Limb (tissue), 2 donors: ENCODE results near the gene SNRPA.
"Not testable (repeated sequence)": the region's sequence is repeated elsewhere in the genome, so short reads cannot be mapped to it uniquely, and the experiment has no call there.

Experiments
- DNase-seq, 2 donors: peaks; one replicate each; pipeline ENCODE4 v3.0.0-alpha.2; 2016; ENCODE audit errors: extremely low spot score in 2 of 2

SNRPA gene

GRCh38 chr19:40800997-40801377 lies 50.0 kb downstream of the SNRPA start:
- no peak for DNase-seq

DNA sequence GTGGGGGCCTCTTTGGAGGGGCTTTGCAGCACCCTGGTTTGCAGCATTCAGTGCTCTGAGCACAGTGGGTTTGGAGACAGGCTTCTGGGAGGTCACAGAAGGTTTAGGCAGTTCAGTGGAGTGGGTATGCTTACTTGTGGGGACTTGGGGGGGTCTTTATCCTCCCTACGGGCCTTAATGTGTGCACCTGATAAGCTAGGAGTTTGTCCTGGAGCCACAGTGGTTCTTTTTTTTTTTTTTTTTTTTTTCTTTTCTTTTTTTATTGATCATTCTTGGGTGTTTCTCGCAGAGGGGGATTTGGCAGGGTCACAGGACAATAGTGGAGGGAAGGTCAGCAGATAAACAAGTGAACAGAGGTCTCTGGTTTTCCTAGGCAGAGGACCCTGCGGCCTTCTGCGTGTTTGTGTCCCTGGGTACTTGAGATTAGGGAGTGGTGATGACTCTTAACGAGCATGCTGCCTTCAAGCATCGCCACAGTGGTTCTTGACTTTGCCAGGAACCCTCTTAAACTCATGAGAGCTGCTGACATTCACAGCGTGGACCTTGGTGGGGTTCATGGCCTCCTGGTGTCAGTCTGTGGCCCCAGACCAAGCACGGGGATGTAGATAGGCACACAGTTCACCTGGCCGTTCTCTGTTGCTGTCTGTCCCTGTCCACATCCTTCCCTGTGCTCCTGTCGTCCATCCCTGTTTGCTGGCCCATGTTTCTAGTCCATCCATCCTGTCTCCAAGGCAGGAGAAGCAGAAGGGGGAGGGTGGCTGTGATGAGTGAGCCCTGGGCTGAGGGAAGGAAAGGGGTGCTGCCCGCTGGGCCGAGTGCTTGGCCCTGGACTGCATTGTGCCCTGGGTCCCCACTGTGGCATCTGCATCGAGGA lies 50.7 kb downstream of the SNRPA start:
- DNase-seq = no peak

- DNase-seq = no peak
These were observed 51.5 kb downstream of the SNRPA start for GRCh38 chr19:40802300-40803169.

DNA sequence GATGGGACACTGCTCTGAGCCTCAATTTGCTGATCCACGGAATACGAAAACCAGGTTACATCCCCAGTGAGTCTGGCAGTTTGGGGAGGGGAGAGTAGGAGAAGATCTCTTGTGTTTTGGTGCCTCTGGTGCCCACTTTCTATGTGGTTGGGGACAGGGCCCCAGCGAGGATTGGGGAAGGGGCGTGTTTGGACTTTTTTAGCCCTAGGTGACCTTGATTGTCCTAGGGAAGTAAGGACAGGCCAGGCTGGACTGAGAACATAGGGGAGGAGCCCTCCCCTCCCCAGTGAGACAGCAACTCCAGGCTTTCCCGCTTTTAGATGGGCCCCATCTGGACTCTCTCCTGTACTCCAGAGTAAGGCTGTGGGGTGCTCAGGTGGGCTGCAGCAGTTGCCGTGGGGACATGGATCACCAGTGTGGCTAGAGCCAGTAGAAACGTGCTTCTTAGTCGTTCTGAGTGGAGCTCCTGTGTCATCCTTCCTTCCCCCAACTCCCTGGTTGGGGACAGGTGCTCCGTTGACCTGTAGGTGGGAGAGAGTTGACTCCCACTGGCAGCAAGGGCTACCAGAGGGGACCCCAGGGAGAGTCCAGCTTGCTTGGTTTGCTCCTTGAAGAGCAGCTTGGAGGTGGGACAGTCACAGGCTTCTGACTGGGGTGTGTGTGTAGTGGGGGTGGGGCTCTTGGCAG lies 52.3 kb downstream of the SNRPA start:
- DNase-seq = no peak

- DNase-seq = no peak
These were observed 53.1 kb downstream of the SNRPA start for GRCh38 chr19:40803857-40804782.

GRCh38 chr19:40804783-40805242 lies 53.8 kb downstream of the SNRPA start:
- no peak for DNase-seq

DNA sequence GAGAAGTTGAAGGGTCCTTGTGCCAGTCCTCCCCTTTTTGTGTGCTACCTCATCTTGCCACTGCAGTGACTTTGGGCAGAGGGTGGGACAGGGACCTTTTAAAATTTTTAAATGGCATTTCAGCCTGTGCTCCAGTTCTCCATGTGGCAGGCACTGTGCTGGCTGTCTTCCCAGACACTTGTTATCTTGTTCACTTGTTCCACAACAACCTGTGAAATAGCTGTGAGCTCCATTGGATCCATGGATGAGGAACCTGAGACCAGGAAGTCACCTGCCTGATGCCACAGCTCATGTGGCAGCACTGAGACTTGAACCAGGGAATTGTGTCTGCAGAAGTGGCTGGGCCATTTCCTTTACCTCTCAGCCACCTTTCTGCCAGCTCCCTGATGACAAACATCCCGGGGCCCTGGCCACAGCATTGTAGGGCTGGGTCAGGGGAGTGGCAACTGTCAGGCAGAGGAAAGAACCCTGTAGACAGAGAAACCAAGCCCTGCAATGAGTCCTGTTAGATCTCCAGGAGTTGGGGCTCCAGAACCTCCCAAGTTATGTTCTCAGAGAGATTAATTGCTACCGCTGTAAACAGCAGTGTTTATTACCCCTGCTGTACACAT lies 54.4 kb downstream of the SNRPA start:
- no peak for DNase-seq

DNA sequence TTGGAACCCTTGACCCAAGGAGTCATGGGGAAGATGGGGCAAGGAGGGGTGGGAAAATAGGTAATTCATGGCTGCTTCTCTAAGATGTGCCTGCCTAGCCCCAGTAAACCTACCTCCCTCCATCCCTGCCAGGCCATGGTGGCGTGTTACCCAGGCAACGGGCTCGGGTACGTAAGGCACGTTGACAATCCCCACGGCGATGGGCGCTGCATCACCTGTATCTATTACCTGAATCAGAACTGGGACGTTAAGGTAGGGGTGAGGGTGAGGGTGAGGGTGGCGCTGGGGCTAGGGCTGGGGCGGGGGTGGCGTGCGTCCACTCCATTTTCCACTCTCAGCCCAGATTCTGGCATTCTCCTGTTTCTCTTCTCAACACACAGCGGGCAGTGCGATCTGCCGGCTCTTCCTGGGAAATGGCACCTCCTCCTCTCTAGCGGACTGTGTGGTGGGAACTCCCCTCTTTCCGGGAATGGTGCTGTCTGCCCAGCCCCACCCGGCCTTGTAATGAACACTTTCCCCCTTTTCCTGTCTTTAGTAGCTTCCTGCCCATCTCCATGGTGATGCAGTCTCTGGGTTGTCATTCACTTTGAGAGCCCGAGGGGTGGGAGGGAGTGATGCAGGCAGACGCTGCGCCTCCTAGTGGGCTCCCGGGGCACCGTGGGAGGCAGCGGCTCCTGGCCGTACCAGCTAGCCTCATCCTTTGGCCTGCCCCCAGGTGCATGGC lies 55.6 kb downstream of the SNRPA start:
- DNase-seq = peak; percentile 90 to 91

DNA sequence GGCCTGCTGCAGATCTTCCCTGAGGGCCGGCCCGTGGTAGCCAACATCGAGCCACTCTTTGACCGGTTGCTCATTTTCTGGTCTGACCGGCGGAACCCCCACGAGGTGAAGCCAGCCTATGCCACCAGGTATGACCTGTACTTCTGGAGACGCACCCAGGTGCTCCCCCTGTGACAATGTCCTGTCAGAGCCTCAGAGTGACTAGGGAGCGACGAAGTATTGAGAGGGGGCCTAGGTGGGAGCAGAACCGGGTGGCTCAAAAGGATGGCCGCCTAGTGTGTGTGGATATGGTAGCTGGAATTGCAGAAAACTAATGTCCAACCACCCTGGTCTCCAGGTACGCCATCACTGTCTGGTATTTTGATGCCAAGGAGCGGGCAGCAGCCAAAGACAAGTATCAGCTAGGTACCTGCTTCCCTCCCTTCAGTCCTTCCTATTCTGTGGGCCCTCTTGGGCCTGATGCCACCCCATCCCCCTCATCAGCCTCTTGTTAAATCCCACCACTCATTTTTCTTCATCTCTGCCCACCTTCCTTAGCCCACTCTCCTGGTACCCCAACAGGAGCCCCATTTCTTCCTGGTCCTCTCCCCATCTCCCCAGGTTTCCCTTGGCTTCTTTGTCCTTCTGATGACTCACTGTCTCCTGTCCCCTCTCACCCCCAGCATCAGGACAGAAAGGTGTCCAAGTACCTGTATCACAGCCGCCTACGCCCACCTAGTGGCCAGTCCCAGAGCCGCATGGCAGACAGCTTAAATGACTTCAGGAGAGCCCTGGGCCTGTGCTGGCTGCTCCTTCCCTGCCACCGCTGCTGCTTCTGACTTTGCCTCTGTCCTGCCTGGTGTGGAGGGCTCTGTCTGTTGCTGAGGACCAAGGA lies 56.4 kb downstream of the SNRPA start:
- DNase-seq = no peak

DNA sequence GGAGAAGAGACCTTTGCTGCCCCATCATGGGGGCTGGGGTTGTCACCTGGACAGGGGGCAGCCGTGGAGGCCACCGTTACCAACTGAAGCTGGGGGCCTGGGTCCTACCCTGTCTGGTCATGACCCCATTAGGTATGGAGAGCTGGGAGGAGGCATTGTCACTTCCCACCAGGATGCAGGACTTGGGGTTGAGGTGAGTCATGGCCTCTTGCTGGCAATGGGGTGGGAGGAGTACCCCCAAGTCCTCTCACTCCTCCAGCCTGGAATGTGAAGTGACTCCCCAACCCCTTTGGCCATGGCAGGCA lies 57.0 kb downstream of the SNRPA start:
- no peak for DNase-seq

DNA sequence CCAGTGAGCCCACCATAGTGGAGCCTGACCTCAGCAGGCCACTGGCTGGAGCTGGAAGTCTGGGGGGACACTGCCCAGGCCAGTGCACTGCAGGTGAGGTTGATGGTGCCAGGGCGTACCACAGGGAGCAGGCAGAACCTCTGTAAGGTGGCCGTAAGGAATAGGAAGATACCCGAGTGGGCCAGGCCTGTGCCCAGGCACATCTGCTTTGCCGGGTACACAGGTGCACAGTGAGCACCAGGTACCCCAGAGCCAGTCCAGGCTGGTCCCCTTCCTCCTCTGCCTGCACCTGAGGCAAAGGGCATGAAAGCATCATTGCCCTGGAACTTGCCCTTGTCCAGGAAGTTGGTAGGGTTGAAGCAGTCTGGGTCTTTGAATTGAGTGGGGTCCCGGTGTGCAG lies 57.5 kb downstream of the SNRPA start:
- DNase-seq = no peak

DNA sequence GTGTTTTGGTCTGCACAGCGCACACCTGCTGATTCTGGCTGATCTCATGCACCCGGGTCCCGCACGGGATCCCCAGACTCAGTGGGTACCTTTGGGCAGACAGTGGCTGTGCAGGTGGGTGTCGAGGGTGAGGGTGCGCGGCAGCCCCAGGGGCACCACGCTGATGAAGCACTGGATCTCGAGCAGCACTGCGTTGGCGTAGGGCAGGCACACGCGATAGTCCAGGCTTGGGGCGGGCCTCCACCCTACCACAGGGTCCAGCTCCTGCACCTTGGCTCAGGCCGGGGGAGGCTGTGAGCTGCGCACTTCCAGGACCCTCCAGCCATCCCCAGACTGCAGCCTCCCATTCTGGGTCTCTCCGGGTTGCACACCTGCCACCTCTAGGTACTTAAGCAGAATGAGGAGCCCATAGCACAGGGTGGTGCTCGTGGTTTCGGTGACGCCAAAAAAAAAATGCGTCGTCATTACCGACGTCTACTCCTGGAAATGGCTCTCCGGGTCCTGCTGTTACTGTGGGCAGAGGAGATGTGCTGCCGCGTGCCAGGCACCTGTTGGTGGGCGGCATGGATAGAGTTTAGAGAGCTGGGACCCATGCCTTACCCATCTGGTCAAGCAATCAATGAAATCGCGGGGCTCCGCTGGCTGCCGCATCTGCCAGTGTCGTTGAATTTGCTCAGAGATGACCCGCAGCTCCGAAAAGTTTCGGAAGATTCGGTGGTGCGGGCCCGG lies 58.5 kb downstream of the SNRPA start:
- no peak for DNase-seq

DNA sequence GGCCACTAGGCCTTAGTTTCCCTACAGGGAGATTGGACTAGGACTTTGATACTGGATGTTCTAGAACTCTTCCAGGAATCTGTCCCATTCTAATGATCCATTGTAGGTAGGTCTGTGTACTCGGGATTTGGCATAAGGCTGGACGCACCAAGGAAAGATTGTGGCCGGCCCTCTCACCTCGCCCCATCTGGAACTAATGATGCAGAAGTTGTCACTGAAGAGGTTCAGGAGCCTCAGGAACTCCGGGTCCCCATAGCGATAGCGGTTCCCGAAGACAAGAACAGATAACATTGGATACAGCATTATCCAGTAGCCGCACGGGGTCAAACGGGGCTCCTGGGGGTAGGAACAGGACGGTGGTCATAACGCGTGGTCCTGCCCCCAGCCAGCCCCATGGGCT lies 59.2 kb downstream of the SNRPA start:
- DNase-seq = no peak

DNA sequence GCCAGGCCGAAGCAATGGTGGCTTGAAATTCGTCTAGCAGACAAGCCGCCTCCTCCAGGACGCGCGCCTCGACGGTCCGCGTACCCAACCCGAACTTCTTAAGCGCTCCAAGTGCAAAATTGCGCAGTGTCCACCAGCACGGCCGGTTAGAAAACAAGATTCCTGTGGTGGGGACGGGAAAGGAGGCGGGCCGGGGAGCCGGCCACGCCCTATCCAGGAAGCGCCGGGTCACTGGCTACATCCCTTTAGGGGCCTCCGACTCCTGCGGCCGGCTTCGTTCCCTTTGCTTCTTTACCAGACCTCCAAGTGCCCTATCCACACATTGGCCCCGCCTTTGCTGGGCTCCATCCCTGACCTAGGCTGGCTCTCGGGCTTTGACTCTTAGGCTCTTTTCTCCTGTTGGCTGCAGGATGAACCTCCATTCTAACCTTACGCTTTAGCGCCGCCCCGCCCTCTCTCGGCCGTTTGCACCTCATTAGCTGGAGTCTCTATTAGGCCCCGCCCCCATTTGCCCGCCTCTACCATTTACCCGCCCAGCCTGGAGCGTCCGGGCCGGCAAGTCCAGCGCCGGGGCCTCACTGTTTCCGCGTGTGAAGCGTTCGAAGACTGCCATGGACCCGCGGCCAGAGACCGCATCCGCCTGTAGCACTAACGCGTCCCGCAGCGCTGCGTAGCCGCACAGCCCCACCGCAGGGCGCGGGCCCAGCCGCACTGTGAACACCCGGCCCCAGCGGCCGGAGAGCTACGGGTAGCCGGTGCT lies 59.8 kb downstream of the SNRPA start:
- peak; percentile 64 to 86 for DNase-seq

- peak; percentile 20 to 75 for DNase-seq
These were observed 60.7 kb downstream of the SNRPA start for GRCh38 chr19:40811478-40812341.

DNA sequence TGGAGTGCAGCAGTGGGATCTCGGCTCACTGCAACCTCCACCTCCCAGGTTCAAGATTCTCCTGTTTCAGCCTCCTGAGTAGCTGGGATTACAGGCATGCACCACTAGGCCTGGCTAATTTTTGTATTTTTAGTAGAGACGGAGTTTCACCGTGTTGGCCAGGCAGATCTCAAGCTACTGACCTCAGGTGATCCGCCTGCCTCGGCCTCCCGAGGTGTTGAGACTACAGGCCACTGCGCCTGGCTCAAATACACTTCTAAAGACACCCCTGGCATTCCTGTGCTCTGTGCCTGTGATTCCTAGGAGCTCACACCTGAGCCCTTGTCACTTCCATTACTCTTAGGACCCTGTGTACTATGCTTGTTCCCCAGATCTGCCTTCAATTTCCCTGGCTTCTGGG lies 61.6 kb downstream of the SNRPA start:
- DNase-seq = not testable (repeated sequence)
